ENCODE measurements around the gene PRICKLE1. TPM values are rescaled to one million over a fixed set of nuclear protein-coding genes. Genes with fewer than 3 reads are reported as not detected.

The PRICKLE1 gene
- total RNA-seq, 5 donors from 2014 or later (not counting 1 experiment from before 2014, with no cell fraction given): 0.29 to 1.1 (median 0.43) TPM

DNA sequence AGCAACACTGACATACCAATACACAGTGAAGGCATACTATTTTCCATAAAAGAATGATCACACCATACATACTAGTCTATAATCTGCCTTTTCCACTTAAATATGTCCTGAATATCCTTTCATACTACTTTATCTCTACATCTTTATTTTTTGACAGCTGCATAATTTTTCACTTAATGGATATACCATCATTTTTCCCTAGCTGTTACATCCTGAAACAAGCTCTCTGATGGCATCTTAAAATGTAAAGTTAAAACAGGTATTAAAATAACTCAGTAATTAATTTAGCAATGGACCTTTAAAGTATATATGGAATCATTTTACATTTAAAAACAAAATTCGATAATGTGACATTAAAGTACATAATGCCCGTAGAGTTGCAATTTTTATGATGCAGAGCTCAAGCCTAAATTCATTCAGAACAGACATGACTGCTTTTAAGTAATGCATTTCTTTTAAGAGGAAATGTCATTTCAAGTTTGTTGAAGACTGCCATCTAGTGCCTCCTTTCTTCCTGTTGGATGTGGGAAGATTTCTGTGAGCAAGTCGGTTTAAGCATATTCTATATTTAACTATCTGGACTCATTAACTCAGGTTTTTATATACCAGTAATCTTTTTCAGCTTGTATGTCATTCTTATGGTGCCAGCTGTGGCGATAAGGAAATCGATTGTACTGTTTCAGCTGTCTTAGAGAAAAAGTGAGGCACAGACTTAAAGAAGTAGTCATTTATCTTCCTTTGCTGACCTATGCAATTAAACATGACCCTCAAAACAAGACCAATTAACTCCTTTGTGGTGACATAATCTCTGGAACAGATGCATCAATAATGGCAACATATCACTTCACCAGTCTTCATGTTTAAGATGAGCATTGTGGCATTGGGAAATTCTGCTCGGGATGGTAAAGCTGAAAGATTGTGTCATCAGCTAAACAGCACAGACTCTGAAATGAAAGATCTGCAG, 20.3 kb downstream of the PRICKLE1 start:
- WGBS (ENCODE audit: insufficient coverage): 67% methylated on average over 3 of the region's 6 CpGs
- Histone ChIP-seq H3K27me3 (replicated peaks in 1 of 2; ENCODE audit: control insufficient read depth in 2 of 2, extremely low read depth in 1 of 2, insufficient read depth in 2 of 2, low read length in 1 of 2) (no peaks in the 10 kb centered on the region), H3K9me3 (no peaks in the 10 kb centered on the region), H3K4me1 (ENCODE audit: control insufficient read depth in 1 of 2, extremely low read depth in 1 of 2, insufficient read depth in 2 of 2, low read length in 2 of 2) (no peaks in the 10 kb centered on the region), H3K4me3 (ENCODE audit: control insufficient read depth in 1 of 2, extremely low read depth in 1 of 2, low read length in 1 of 2) (no peak overlapping the region), H3K27ac (ENCODE audit: low read length) (no peak overlapping the region), H3K36me3 (ENCODE audit: control insufficient read depth in 2 of 2, extremely low read depth in 1 of 2, insufficient read depth in 1 of 2, low read length in 1 of 2) (no peaks in the 10 kb centered on the region)
- ChIA-PET CTCF (interaction anchor here (0.7 to 1.2 kb wide), 2 partner anchors 78 to 1292 kb away, joined by 3 to 4 read pairs; no protein-coding TSS in a partner anchor), POLR2A (no interaction called here)
- peak in 1 of 35 experiments; percentile 24 for DNase-seq
- H3K36me3 Mint-ChIP-seq: no peaks in the 10 kb centered on the region
- H3K27ac Mint-ChIP-seq: no peak overlapping the region
- H3K27me3 Mint-ChIP-seq: peaks cover 0 to 15% of the 10 kb centered on the region in 2 donors
- H3K9me3 Mint-ChIP-seq: no peaks in the 10 kb centered on the region
- H3K4me3 Mint-ChIP-seq: no peak overlapping the region
- ATAC-seq (replicated peaks in 1 of 4): no peak
- H3K4me1 Mint-ChIP-seq: no peaks in the 10 kb centered on the region

DNA sequence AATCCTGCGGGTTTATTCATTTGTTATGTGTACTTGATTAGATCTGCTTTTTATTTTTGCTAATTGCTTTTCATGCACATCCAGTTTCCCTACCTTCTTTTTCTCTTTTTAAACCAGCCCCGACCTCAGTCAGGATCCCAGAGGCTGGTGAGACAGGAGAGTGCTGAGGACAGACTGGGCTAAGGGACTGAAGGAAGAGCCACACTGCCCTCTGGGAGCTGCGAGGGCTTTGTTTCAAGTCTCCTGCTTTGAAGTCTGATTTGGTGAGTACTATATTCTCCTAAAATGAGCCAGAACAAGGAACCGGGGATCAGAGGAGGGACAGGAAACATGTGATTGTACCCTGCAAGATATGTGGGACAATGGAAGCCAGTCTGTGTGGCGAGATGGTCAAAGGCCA, 23.9 kb downstream of the PRICKLE1 start:
- no peak overlapping the region for H3K27ac Mint-ChIP-seq
- no peaks in the 10 kb centered on the region for H3K36me3 Mint-ChIP-seq
- no peaks in the 10 kb centered on the region for H3K4me1 Mint-ChIP-seq
- Histone ChIP-seq H3K36me3 (ENCODE audit: control insufficient read depth in 2 of 2, extremely low read depth in 1 of 2, insufficient read depth in 1 of 2, low read length in 1 of 2) (no peaks in the 10 kb centered on the region), H3K27ac (ENCODE audit: low read length) (no peak overlapping the region), H3K27me3 (replicated peaks in 1 of 2; ENCODE audit: control insufficient read depth in 2 of 2, extremely low read depth in 1 of 2, insufficient read depth in 2 of 2, low read length in 1 of 2) (peaks cover 0 to 3% of the 10 kb centered on the region in 2 experiments), H3K4me3 (ENCODE audit: control insufficient read depth in 1 of 2, extremely low read depth in 1 of 2, low read length in 1 of 2) (no peak overlapping the region), H3K4me1 (ENCODE audit: control insufficient read depth in 1 of 2, extremely low read depth in 1 of 2, insufficient read depth in 2 of 2, low read length in 2 of 2) (no peaks in the 10 kb centered on the region), H3K9me3 (no peaks in the 10 kb centered on the region)
- ATAC-seq (replicated peaks in 1 of 4) (no peak), DNase-seq (no peak)
- CTCF ChIA-PET: no interaction called here
- 79% methylated on average over 3 of the region's 5 CpGs for WGBS (ENCODE audit: insufficient coverage)
- no peaks in the 10 kb centered on the region for H3K9me3 Mint-ChIP-seq
- H3K27me3 Mint-ChIP-seq: peaks cover 2 to 19% of the 10 kb centered on the region in 2 donors
- no peak overlapping the region for H3K4me3 Mint-ChIP-seq
- POLR2A ChIA-PET: no interaction called here

DNA sequence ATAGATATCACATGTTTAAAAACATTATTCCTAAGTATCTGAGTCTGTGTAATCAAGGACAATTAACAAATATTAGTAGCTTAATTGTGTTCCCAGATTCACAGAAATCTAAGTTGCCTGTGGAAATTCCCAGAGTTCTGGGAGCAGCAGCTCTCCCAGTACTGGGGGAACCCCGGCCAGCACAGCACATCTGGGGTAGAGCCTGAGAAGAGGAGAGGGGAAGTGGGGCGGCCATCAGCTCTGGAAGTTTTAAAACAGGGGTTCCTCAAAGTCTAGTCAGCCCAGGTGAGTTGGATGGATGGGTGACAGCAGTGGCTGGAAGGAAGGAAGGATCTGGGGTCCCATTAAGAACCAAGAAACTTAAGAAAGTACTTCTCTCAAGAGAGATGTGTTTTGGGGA, 24.6 kb downstream of the PRICKLE1 start:
- Mint-ChIP-seq H3K9me3 (no peaks in the 10 kb centered on the region), H3K4me3 (no peak overlapping the region), H3K27ac (no peak overlapping the region), H3K27me3 (peaks cover 2 to 19% of the 10 kb centered on the region in 2 donors), H3K36me3 (no peaks in the 10 kb centered on the region), H3K4me1 (no peaks in the 10 kb centered on the region)
- H3K27ac ChIP-seq (ENCODE audit: low read length): no peak overlapping the region
- no peak overlapping the region for H3K4me3 ChIP-seq (ENCODE audit: control insufficient read depth in 1 of 2, extremely low read depth in 1 of 2, low read length in 1 of 2)
- peaks cover 0 to 3% of the 10 kb centered on the region in 2 experiments for H3K27me3 ChIP-seq (replicated peaks in 1 of 2; ENCODE audit: control insufficient read depth in 2 of 2, extremely low read depth in 1 of 2, insufficient read depth in 2 of 2, low read length in 1 of 2)
- ATAC-seq (replicated peaks in 1 of 4) (no peak), DNase-seq (no peak)
- no peaks in the 10 kb centered on the region for H3K9me3 ChIP-seq
- no peaks in the 10 kb centered on the region for H3K36me3 ChIP-seq (ENCODE audit: control insufficient read depth in 2 of 2, extremely low read depth in 1 of 2, insufficient read depth in 1 of 2, low read length in 1 of 2)
- CTCF ChIA-PET: no interaction called here
- H3K4me1 ChIP-seq (ENCODE audit: control insufficient read depth in 1 of 2, extremely low read depth in 1 of 2, insufficient read depth in 2 of 2, low read length in 2 of 2): no peaks in the 10 kb centered on the region
- WGBS (ENCODE audit: insufficient coverage): 50% methylated on average over 2 of the region's 2 CpGs
- POLR2A ChIA-PET: no interaction called here

DNA sequence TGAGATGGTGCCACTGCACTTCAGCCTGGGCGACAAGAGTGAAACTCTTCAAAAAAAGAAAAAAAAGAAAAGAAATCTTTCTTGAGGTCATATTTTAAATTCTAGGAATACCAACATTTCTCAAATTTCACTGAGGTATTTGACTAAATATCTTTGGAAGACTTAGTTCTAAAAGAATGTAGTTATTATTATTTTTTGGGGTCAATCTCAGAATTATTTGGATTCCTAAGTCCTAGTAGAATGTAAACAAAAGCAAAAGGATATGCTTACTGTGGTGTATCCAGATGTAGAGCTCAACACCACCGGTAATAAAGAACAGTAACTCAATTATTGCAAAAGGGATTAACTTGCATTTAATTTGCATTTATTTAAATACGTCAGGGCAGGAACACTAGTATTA, 25.0 kb downstream of the PRICKLE1 start:
- Histone ChIP-seq H3K27ac (ENCODE audit: low read length) (no peak overlapping the region), H3K4me3 (ENCODE audit: control insufficient read depth in 1 of 2, extremely low read depth in 1 of 2, low read length in 1 of 2) (no peak overlapping the region), H3K9me3 (no peaks in the 10 kb centered on the region), H3K4me1 (ENCODE audit: control insufficient read depth in 1 of 2, extremely low read depth in 1 of 2, insufficient read depth in 2 of 2, low read length in 2 of 2) (no peaks in the 10 kb centered on the region), H3K27me3 (replicated peaks in 1 of 2; ENCODE audit: control insufficient read depth in 2 of 2, extremely low read depth in 1 of 2, insufficient read depth in 2 of 2, low read length in 1 of 2) (peaks cover 0 to 3% of the 10 kb centered on the region in 2 experiments), H3K36me3 (ENCODE audit: control insufficient read depth in 2 of 2, extremely low read depth in 1 of 2, insufficient read depth in 1 of 2, low read length in 1 of 2) (no peaks in the 10 kb centered on the region)
- no peak overlapping the region for H3K27ac Mint-ChIP-seq
- POLR2A ChIA-PET: no interaction called here
- H3K27me3 Mint-ChIP-seq: peaks cover 2 to 19% of the 10 kb centered on the region in 2 donors
- H3K9me3 Mint-ChIP-seq: no peaks in the 10 kb centered on the region
- CTCF ChIA-PET: no interaction called here
- WGBS (ENCODE audit: insufficient coverage): no CpG with 5 or more reads among the region's 3 CpGs
- no peaks in the 10 kb centered on the region for H3K36me3 Mint-ChIP-seq
- ATAC-seq (replicated peaks in 1 of 4) (no peak), DNase-seq (no peak)
- no peak overlapping the region for H3K4me3 Mint-ChIP-seq
- H3K4me1 Mint-ChIP-seq: no peaks in the 10 kb centered on the region

GRCh38 chr12:42560977-42561376, 28.6 kb downstream of the PRICKLE1 start:
- Histone ChIP-seq H3K36me3 (ENCODE audit: control insufficient read depth in 2 of 2, extremely low read depth in 1 of 2, insufficient read depth in 1 of 2, low read length in 1 of 2) (no peaks in the 10 kb centered on the region), H3K4me3 (ENCODE audit: control insufficient read depth in 1 of 2, extremely low read depth in 1 of 2, low read length in 1 of 2) (no peak overlapping the region), H3K4me1 (ENCODE audit: control insufficient read depth in 1 of 2, extremely low read depth in 1 of 2, insufficient read depth in 2 of 2, low read length in 2 of 2) (no peaks in the 10 kb centered on the region), H3K27me3 (replicated peaks in 1 of 2; ENCODE audit: control insufficient read depth in 2 of 2, extremely low read depth in 1 of 2, insufficient read depth in 2 of 2, low read length in 1 of 2) (peaks cover 0 to 5% of the 10 kb centered on the region in 2 experiments), H3K27ac (ENCODE audit: low read length) (no peak overlapping the region), H3K9me3 (no peaks in the 10 kb centered on the region)
- ChIA-PET POLR2A (interaction anchor here in 1 of 2 donors (0.7 kb wide), 1 partner anchor 1064 kb away, joined by 6 read pairs; no protein-coding TSS in a partner anchor), CTCF (interaction anchor here in 1 of 2 donors (0.7 kb wide), 1 partner anchor 18 kb away, joined by 5 read pairs; no protein-coding TSS in a partner anchor)
- DNase-seq (no peak), ATAC-seq (replicated peaks in 1 of 4) (no peak)
- no peaks in the 10 kb centered on the region for H3K4me1 Mint-ChIP-seq
- H3K36me3 Mint-ChIP-seq: no peaks in the 10 kb centered on the region
- H3K4me3 Mint-ChIP-seq: no peak overlapping the region
- peaks cover 2 to 21% of the 10 kb centered on the region in 2 donors for H3K27me3 Mint-ChIP-seq
- no peaks in the 10 kb centered on the region for H3K9me3 Mint-ChIP-seq
- no peak overlapping the region for H3K27ac Mint-ChIP-seq
- WGBS (ENCODE audit: insufficient coverage): no CpG with 5 or more reads among the region's 1 CpG

DNA sequence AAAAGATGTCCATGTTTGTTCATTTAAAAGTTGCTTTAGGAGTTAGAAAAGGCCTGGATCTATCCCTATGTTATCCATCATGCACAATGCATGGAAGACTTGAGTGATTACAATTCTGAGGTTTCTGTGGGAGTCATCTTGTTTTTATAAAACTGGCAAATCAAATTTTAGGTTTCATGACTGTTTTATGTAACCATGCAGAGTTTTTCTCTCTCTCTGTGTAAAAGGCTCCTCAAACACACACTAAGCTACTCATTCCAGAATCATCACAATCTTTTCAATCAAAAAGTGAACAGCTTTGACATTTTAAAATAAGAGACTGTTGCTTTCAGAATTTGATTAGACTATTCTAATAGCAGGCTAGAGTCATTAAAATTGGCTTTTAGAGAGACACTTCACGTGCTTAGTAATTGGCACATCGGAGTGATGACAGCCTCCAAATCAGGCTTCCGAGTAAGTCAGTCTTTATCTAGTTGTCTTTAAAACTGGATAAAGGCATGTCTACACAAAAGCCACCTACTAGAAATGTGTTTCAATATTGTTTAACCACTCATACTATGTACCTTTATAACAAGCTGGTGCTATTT, 31.9 kb downstream of the PRICKLE1 start:
- Histone ChIP-seq H3K4me3 (ENCODE audit: control insufficient read depth in 1 of 2, extremely low read depth in 1 of 2, low read length in 1 of 2) (no peak overlapping the region), H3K36me3 (ENCODE audit: control insufficient read depth in 2 of 2, extremely low read depth in 1 of 2, insufficient read depth in 1 of 2, low read length in 1 of 2) (no peaks in the 10 kb centered on the region), H3K27me3 (replicated peaks in 1 of 2; ENCODE audit: control insufficient read depth in 2 of 2, extremely low read depth in 1 of 2, insufficient read depth in 2 of 2, low read length in 1 of 2) (peaks cover 0 to 5% of the 10 kb centered on the region in 2 experiments), H3K4me1 (ENCODE audit: control insufficient read depth in 1 of 2, extremely low read depth in 1 of 2, insufficient read depth in 2 of 2, low read length in 2 of 2) (no peaks in the 10 kb centered on the region), H3K9me3 (no peaks in the 10 kb centered on the region), H3K27ac (ENCODE audit: low read length) (no peak overlapping the region)
- Mint-ChIP-seq H3K4me1 (no peaks in the 10 kb centered on the region), H3K9me3 (no peaks in the 10 kb centered on the region), H3K4me3 (no peak overlapping the region), H3K36me3 (no peaks in the 10 kb centered on the region), H3K27ac (no peak overlapping the region), H3K27me3 (peaks cover 2 to 11% of the 10 kb centered on the region in 2 donors)
- ChIA-PET POLR2A (no interaction called here), CTCF (no interaction called here)
- no peak for ATAC-seq (replicated peaks in 1 of 4)
- WGBS (ENCODE audit: insufficient coverage): no CpG with 5 or more reads among the region's 3 CpGs
- no peak for DNase-seq

Data from T-cell (primary cell).